Measurements from ENCODE around the gene ITGB4. TPM values are rescaled to one million over a fixed set of nuclear protein-coding genes. Genes with fewer than 3 reads are reported as not detected.

Gene ITGB4
- total and polyA plus RNA-seq, 4 donors = 11.1 to 47.8 (median 14.8) TPM

DNA sequence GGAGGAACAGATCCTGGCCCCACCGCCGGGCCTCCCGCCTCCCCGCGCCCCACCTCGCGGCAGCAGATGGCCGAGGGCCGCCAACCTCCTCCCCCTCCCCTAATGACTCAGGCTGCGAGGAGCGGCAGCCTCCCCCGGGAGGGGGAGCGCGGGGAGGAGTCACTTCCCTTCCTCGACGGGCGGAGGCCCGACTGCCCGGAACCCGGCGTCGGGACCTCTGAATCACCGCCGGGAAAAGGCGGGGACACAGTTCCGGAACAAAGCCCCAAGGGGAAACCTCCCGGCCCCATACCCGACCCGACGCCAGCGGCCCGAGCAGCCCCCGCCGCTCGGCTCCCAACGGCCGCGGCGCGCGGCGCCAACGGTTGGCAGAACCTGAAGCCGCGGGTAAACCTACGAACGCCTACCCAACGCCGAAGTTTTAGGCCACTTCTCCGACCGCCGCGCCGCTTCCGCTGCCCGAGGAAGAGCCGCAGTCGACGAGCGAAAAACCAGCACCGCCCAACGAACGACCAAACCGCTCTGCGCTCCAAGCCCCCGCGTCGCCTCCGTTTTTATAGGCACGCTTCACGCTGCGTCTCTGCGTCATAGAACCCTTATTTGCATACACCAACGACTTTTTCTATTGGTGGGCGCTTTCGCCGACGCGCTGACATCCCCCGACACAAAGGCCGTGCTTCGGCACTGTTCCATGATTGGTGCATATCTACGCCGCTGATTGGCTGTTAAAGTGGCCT lies 58.2 kb downstream of the ITGB4 start:
- WGBS, 2 donors = 0 to 1% methylated on average over 70 to 84 of the region's 84 CpGs
- TF ChIP-seq, protein P1, sequence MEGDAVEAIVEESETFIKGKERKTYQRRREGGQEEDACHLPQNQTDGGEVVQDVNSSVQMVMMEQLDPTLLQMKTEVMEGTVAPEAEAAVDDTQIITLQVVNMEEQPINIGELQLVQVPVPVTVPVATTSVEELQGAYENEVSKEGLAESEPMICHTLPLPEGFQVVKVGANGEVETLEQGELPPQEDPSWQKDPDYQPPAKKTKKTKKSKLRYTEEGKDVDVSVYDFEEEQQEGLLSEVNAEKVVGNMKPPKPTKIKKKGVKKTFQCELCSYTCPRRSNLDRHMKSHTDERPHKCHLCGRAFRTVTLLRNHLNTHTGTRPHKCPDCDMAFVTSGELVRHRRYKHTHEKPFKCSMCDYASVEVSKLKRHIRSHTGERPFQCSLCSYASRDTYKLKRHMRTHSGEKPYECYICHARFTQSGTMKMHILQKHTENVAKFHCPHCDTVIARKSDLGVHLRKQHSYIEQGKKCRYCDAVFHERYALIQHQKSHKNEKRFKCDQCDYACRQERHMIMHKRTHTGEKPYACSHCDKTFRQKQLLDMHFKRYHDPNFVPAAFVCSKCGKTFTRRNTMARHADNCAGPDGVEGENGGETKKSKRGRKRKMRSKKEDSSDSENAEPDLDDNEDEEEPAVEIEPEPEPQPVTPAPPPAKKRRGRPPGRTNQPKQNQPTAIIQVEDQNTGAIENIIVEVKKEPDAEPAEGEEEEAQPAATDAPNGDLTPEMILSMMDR (IDR thresholded peaks at IDR 0.05; ENCODE audit: control extremely low read depth, extremely low read depth) = no peak
- Histone ChIP-seq H3K4me3 (peak overlapping the region; percentile 79), H3K9ac (ENCODE audit: insufficient read depth in 1 of 2, low read length in 2 of 2) (peak overlapping the region; percentile 97), H3K9me3 (ENCODE audit: control insufficient read depth in 4 of 4, insufficient read depth in 3 of 4, low read length in 3 of 4) (no peaks in the 10 kb centered on the region), H3K36me3 (ENCODE audit: control insufficient read depth in 4 of 4, insufficient read depth in 4 of 4, low read length in 4 of 4) (peaks cover 5 to 45% (median 26%) of the 10 kb centered on the region in 4 donors), H3K4me1 (ENCODE audit: control insufficient read depth in 5 of 5, insufficient read depth in 5 of 5, low read length in 5 of 5) (peaks cover 0 to 32% (median 6%) of the 10 kb centered on the region in 5 donors), H3K27ac (ENCODE audit: low read depth in 1 of 2, low read length in 1 of 2) (peak overlapping the region; percentile 95 to 99), H3K27me3 (ENCODE audit: control insufficient read depth in 3 of 3, insufficient read depth in 3 of 3, low read length in 2 of 3) (no peaks in the 10 kb centered on the region)
- peak; percentile 100 for DNase-seq
- ATAC-seq (ENCODE audit: insufficient read depth, low FRiP score) = peak; percentile 80

DNA sequence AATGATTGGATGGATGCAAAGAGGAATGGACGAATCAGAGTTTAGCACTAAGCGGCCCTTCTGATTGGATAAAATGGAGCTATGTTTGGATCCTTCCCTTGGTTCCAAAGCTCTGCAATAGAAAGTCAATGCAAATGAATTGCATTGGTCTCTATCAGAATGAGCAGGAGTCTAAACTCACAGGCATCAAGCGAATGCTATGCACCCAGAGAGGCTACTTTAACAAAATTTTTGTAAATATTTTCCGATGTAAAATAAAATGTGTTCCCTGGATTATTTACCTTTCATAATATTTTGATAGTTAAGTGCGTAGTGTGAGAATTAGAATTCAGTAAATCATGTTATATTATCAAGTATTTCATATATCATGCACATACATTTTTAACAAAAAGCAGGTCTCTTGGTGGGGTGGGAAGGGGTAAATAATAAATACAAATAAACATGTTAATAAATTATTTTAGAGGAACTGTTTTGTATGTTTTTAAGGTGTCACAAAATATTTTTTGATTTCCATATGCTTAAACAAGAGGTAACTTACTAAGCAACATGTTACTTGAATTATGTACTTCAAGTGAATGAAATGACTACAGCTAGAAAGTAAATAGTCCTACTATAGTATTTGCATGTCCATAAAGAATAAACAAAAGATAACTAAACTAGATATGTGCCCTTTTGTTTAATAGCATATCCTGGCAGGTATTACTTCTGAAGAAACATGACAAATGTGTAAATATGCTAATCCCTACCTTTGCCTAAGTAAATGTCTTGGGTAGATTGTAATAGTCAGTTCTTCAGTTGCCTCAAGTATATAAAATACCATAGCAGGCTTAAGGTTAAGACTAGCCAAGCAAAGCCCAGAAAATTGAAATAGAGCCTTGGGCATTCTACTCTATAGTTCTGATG lies 59.0 kb downstream of the ITGB4 start:
- H3K36me3 ChIP-seq (ENCODE audit: control insufficient read depth in 4 of 4, insufficient read depth in 4 of 4, low read length in 4 of 4) = peaks cover 5 to 37% (median 22%) of the 10 kb centered on the region in 4 donors
- no peaks in the 10 kb centered on the region for H3K27me3 ChIP-seq (ENCODE audit: control insufficient read depth in 3 of 3, insufficient read depth in 3 of 3, low read length in 2 of 3)
- peaks cover 0 to 34% (median 6%) of the 10 kb centered on the region in 5 donors for H3K4me1 ChIP-seq (ENCODE audit: control insufficient read depth in 5 of 5, insufficient read depth in 5 of 5, low read length in 5 of 5)
- WGBS, 2 donors = 22 to 23% methylated on average over 5 of the region's 5 CpGs
- no peak overlapping the region for H3K9ac ChIP-seq (ENCODE audit: insufficient read depth in 1 of 2, low read length in 2 of 2)
- no peak overlapping the region for H3K4me3 ChIP-seq
- H3K9me3 ChIP-seq (ENCODE audit: control insufficient read depth in 4 of 4, insufficient read depth in 3 of 4, low read length in 3 of 4) = no peaks in the 10 kb centered on the region
- no peak overlapping the region for H3K27ac ChIP-seq (ENCODE audit: low read depth in 1 of 2, low read length in 1 of 2)
- ATAC-seq (ENCODE audit: insufficient read depth, low FRiP score) = no peak
- DNase-seq = peak in 1 of 3 donors; percentile 15
- TF ChIP-seq, protein P1 (IDR thresholded peaks at IDR 0.05; ENCODE audit: control extremely low read depth, extremely low read depth) = no peak

DNA sequence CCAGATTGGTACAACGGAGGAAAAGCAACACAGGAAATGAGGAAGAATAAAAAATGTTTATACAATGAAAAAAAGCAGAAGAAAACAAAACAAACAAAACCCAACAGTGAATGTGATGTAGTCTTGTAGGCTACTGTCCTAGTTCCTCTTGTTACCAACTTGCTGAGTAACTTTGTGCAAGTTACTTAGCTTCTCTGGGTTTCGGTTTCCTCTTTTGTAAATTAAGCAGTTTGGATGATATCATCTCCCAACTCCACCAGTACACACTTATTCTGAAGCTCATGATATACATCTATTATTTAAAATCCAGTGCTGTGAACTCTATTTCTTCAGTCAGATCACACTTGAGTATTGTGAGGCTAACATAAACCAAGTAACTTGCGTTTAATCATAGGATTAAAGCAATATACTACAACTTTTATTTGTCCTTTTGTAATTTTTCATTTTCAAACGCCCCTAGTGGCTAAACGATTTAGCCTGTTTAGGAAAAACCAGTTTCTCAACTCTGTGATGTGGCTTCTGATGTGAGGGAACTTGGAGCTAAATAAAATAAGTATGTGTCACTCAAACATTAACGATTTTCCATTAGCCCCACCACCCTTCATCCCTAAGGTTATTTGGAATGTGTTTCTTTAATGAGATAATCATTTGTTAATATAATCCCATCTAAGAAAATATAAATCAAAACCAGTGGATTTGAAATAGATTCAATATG lies 62.0 kb downstream of the ITGB4 start:
- 4 to 6% methylated on average over 6 of the region's 6 CpGs for WGBS, 2 donors
- TF ChIP-seq, protein P1 (IDR thresholded peaks at IDR 0.05; ENCODE audit: control extremely low read depth, extremely low read depth) = peak; percentile 42
- Histone ChIP-seq H3K9me3 (ENCODE audit: control insufficient read depth in 4 of 4, insufficient read depth in 3 of 4, low read length in 3 of 4) (no peaks in the 10 kb centered on the region), H3K27me3 (ENCODE audit: control insufficient read depth in 3 of 3, insufficient read depth in 3 of 3, low read length in 2 of 3) (no peaks in the 10 kb centered on the region), H3K9ac (ENCODE audit: insufficient read depth in 1 of 2, low read length in 2 of 2) (peak overlapping the region in 1 of 2 donors; percentile 97), H3K4me1 (ENCODE audit: control insufficient read depth in 5 of 5, insufficient read depth in 5 of 5, low read length in 5 of 5) (peaks cover 5 to 39% (median 15%) of the 10 kb centered on the region in 5 donors), H3K4me3 (no peak overlapping the region), H3K27ac (ENCODE audit: low read depth in 1 of 2, low read length in 1 of 2) (peak overlapping the region; percentile 81 to 85), H3K36me3 (ENCODE audit: control insufficient read depth in 4 of 4, insufficient read depth in 4 of 4, low read length in 4 of 4) (peaks cover 5 to 11% (median 6%) of the 10 kb centered on the region in 4 donors)
- no peak for ATAC-seq (ENCODE audit: insufficient read depth, low FRiP score)
- peak in 2 of 3 donors; percentile 89 to 93 for DNase-seq
